Skeletal muscle tissue (tissue), 4 donors: ENCODE data around the gene N4BP3. TPM values are rescaled to one million over a fixed set of nuclear protein-coding genes. Genes with fewer than 3 reads are reported as not detected.
"Not testable (repeated sequence)": the region's sequence is repeated elsewhere in the genome, so short reads cannot be mapped to it uniquely, and the experiment has no call there.

ENCODE experiments used
- H3K27ac ChIP-seq: one replicate; pipeline ENCODE4 v1.7.0; 2013; ENCODE audit warnings: mild to moderate bottlenecking, low read depth, low read length, inconsistent platforms
- H3K27me3 ChIP-seq, 3 donors: one replicate each; pipeline ENCODE4 v1.7.0; 2013; ENCODE audit warnings: low read length in 3 of 3; ENCODE audit not compliant: control insufficient read depth in 3 of 3, insufficient read depth in 3 of 3
- H3K36me3 ChIP-seq, 3 donors: one replicate each; pipeline ENCODE4 v1.7.0; 2013; ENCODE audit warnings: low read length in 3 of 3; ENCODE audit not compliant: control insufficient read depth in 3 of 3, insufficient read depth in 3 of 3
- H3K4me1 ChIP-seq, 3 donors: one replicate each; pipeline ENCODE4 v1.7.0; 2013; ENCODE audit warnings: low read length in 3 of 3, mild to moderate bottlenecking in 3 of 3; ENCODE audit not compliant: control insufficient read depth in 3 of 3, insufficient read depth in 3 of 3
- H3K4me3 ChIP-seq, 3 donors: one replicate each; pipeline ENCODE4 v1.7.0; 2013; ENCODE audit warnings: low read length in 3 of 3
- H3K9ac ChIP-seq, 3 donors: one replicate each; pipeline ENCODE4 v1.7.0; 2013; ENCODE audit warnings: low read length in 3 of 3, mild to moderate bottlenecking in 3 of 3, moderate library complexity in 2 of 3, low read depth in 1 of 3
- H3K9me3 ChIP-seq, 3 donors: one replicate each; pipeline ENCODE4 v1.7.0; 2013; ENCODE audit warnings: low read length in 3 of 3; ENCODE audit not compliant: control insufficient read depth in 3 of 3
- total RNA-seq: library from RNA; depleted of rRNA; stranded (reverse); fragments of >200 nt; gene quantifications from one replicate; pipeline ENCODE4 v1.2.3, GENCODE V29; 2014
- donor health status: Osteomylitis.

Gene N4BP3, protein sequence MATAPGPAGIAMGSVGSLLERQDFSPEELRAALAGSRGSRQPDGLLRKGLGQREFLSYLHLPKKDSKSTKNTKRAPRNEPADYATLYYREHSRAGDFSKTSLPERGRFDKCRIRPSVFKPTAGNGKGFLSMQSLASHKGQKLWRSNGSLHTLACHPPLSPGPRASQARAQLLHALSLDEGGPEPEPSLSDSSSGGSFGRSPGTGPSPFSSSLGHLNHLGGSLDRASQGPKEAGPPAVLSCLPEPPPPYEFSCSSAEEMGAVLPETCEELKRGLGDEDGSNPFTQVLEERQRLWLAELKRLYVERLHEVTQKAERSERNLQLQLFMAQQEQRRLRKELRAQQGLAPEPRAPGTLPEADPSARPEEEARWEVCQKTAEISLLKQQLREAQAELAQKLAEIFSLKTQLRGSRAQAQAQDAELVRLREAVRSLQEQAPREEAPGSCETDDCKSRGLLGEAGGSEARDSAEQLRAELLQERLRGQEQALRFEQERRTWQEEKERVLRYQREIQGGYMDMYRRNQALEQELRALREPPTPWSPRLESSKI
- total RNA-seq = 12.0 TPM

DNA sequence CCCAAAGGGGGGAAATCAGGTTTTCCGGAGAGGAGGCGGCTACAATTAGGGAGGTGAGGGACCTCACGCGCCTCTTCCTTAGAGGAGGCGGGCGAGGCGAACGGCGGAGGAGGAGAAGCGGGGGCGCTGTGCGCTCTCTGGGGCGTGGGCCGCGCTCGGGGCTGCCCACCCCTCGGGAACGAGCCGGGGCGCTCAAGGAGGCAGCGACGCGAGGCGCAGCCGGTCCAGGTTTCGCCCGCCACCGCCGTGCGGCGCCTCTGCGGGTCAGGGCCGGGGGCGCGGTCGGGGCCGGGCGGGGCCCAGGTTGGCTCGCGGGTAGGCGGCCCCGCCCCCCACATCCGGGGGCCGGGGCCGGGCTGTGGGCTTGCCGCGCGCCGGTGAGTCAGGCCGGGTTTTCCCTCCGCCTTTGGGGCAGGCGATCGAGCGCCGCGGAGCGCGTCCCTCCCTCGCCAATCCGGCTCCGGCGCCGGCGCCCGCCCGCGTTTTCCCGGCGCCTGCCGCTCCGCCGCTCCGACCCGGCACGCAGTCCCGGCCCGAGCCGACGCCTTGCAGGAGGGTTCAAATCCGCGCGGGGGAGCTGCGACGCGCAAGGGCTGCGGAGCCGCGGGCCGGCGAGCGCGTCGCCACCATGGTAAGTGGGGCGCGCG is at the start of gene N4BP3:
TSS of gene N4BP3 (plus strand) at position 392 of the 647 bp plus-strand sequence. CDS start 6,052 bp downstream, outside the sequence.
- Histone ChIP-seq H3K36me3 (no peaks in the 10 kb centered on the region), H3K4me3 (peak within 1 kb of the TSS; percentile 38 to 52 (median 45)), H3K9me3 (no peaks in the 10 kb centered on the region), H3K9ac (peak within 1 kb of the TSS in 1 of 3 donors; percentile 50), H3K4me1 (peaks cover 6 to 39% (median 23%) of the 10 kb centered on the region in 3 donors), H3K27ac (no peak within 1 kb of the TSS), H3K27me3 (peaks cover 40 to 49% (median 49%) of the 10 kb centered on the region in 3 donors)

DNA sequence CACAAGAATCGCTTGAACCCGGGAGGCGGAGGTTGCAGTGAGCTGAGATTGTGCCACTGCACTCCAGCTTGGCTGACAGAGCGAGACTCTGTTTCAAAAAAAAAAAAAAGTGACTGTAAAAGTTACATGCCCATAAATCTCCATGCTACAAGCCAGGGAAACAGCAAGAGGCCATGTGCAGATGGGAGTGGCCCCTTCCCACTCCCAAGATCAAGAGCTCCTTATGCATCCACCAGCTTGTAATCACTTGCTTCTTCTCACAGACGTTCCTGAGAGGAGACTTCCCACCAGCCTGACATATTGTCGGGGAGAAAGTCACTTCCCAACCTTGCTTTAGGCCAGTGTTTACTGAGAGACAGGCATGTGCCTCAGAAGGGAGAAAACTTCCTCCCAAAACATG is 45.6 kb upstream of the N4BP3 start:
- Histone ChIP-seq H3K27ac (no peak overlapping the region), H3K4me3 (no peak overlapping the region), H3K4me1 (no peaks in the 10 kb centered on the region), H3K36me3 (no peaks in the 10 kb centered on the region), H3K9me3 (no peaks in the 10 kb centered on the region), H3K27me3 (peaks cover 0 to 7% (median 3%) of the 10 kb centered on the region in 3 donors), H3K9ac (no peak overlapping the region)

DNA sequence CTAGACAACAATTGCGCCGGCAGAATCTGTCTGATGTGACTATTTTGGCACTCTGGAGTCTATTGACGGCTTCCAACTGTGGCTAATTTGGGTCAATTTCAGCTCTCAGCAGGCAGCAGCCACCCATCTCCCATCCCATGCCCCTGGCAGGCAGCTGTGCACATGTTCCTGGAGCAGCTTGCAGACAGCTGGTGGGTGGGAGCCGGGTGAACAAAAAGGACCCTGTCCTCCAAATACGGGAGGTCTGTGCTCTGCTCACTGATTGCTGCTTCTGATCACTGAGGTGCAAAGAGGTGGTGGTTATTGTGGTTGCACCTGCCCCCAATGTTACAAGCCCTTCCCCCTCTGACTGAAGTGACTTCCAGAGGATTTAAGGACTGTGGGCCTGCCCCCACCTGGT is 45.0 kb upstream of the N4BP3 start:
- Histone ChIP-seq H3K4me1 (no peaks in the 10 kb centered on the region), H3K9me3 (no peaks in the 10 kb centered on the region), H3K27ac (no peak overlapping the region), H3K27me3 (peaks cover 0 to 7% (median 3%) of the 10 kb centered on the region in 3 donors), H3K9ac (no peak overlapping the region), H3K4me3 (no peak overlapping the region), H3K36me3 (no peaks in the 10 kb centered on the region)

DNA sequence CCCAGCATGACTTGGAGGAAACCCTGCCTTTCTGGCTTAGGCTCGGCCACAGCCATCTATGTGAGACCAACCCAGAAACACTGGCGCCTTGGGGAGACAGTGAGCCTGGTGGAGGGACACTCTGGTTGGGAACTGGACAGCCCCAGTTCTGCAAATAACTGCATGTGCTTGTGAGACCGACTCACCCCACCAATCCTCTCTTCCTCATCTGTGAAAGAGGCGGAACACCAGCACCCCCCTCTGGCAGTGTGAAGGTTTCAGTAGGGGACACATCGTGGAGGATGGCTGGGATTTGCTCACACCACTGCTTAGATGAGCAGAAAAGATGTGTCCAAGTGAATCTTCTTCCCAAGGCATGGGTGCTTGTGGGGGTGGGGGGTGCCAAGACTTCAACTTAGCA is 43.4 kb upstream of the N4BP3 start:
- Histone ChIP-seq H3K27me3 (peaks cover 0 to 15% (median 10%) of the 10 kb centered on the region in 3 donors), H3K4me1 (no peaks in the 10 kb centered on the region), H3K9ac (no peak overlapping the region), H3K36me3 (no peaks in the 10 kb centered on the region), H3K4me3 (no peak overlapping the region), H3K9me3 (no peaks in the 10 kb centered on the region), H3K27ac (no peak overlapping the region)

DNA sequence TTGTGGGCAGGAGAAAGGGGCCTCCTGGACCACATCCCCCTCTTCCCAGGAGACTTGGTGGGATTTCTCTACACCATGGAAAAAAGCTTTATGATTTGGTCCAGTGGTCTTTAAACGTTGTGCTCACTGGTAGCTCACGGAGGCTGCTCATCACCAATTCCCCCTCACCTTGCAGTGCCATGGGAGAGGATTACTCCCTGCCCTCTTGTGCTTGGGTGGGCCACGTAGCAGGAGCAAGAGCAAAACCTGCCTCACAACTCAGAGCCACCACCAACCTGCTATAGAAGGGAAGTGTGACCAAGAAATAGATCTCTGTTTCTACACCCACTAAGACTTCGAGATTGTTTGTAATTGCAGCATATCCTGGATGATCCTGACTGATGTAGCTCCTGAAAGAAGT is 42.2 kb upstream of the N4BP3 start:
- H3K4me3 ChIP-seq = no peak overlapping the region
- no peak overlapping the region for H3K27ac ChIP-seq
- H3K4me1 ChIP-seq = no peaks in the 10 kb centered on the region
- peaks cover 9 to 26% (median 21%) of the 10 kb centered on the region in 3 donors for H3K27me3 ChIP-seq
- no peaks in the 10 kb centered on the region for H3K9me3 ChIP-seq
- no peak overlapping the region for H3K9ac ChIP-seq
- H3K36me3 ChIP-seq = no peaks in the 10 kb centered on the region

DNA sequence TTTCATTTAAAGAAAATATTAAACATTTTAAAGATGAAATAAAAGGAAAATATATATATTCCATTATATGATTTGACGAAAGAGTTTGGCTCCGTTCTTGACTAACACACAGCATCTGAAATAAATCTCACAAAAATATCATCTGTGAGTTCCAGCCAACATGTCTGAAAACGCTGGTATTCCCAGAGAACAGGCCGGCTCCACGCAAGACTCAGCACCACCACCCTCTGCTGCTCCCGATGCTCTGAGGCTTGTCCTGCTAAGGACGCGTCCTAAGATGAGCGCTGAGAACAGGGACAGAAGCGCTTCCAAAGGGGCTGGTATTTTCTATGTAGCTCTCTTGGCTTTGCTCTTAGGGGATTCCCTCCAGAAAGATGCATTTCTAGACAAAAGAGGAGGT is 40.6 kb upstream of the N4BP3 start:
- H3K27me3 ChIP-seq = peaks cover 9 to 22% (median 21%) of the 10 kb centered on the region in 3 donors
- H3K4me1 ChIP-seq = no peaks in the 10 kb centered on the region

DNA sequence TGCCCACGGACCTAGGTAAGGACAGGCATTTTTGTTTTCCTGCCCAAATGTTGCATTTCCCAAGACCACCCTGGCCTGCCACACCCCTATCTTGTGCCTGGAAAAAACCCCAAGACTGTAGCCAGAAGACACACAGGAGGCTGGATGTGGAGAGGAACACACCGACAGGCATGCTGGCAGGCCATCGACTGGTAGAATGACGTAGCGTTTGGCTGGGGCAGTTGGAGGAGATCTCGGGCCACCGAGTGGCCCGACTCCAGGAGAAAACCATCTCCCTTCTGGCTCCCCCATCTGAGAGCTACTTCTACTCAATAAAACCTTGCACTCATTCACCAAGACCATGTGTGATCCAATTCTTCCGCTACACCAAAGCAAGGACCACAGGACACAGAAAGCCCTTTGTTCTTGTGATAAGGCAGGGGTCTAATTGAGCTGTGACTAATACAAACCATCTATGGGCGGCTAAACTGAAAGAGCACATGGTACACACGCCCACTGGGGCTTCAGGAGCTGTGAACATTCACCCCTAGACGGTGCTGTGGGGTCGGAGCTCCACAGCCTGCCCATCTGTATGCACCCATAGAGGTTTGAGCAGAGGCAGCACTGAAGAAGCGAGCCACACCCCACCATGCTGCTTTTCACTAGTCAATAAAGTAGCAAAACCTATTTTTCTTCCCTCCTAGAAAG is 38.9 kb upstream of the N4BP3 start:
- Histone ChIP-seq H3K9ac (no peak overlapping the region), H3K9me3 (no peaks in the 10 kb centered on the region), H3K27ac (no peak overlapping the region), H3K4me3 (no peak overlapping the region), H3K36me3 (no peaks in the 10 kb centered on the region), H3K4me1 (no peaks in the 10 kb centered on the region), H3K27me3 (peaks cover 9 to 22% (median 21%) of the 10 kb centered on the region in 3 donors)

More for the DNA sequence above, 40.6 kb upstream of the N4BP3 start:
- no peak overlapping the region for H3K9ac ChIP-seq
- H3K36me3 ChIP-seq = no peaks in the 10 kb centered on the region
- H3K27ac ChIP-seq = no peak overlapping the region
- H3K4me3 ChIP-seq = no peak overlapping the region
- H3K9me3 ChIP-seq = no peaks in the 10 kb centered on the region

DNA sequence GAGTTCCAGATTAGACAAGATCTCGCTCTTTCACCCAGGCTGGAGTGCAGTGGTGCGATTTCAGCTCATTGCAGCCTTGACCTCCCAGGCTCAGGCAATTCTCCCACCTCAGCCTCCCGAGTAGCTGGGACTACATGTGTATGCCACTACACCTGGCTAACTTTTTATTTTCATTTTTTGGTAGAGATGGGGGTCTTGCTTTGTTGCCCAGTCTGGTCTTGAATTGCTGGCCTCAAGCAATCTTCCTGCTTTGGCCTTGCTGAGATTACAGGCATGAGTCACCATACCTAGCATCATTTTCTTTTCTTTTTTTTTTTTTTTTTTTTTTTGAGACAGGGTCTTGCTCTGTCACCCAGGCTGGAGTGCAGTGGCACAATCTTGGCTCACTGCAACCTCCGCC is 36.4 kb upstream of the N4BP3 start:
- peaks cover 11 to 23% (median 22%) of the 10 kb centered on the region in 3 donors for H3K27me3 ChIP-seq
- not testable (repeated sequence) for H3K9me3 ChIP-seq, H3K4me1 ChIP-seq, H3K27ac ChIP-seq, H3K36me3 ChIP-seq, H3K4me3 ChIP-seq, H3K9ac ChIP-seq

DNA sequence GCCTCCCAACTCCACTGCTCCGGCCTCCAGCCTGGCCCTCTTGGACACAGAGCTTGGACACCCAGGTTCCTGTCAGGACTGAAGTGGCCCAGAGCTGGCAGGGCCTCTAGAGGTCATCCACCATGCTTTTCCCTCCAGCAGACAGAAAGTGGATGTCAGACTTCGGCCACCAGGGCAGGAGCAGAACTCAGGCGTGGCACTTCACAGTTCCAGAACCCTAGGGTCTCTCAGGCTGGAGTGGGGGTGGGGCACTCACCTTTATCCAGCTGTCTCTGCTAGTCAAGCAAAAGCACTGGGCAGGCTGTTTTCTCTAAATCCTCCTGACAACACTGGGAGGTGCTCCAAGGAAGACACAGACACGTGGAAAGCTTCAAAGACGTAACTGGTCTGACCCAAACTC is 35.6 kb upstream of the N4BP3 start:
- no peaks in the 10 kb centered on the region for H3K4me1 ChIP-seq
- H3K9me3 ChIP-seq = no peaks in the 10 kb centered on the region
- peaks cover 11 to 23% (median 22%) of the 10 kb centered on the region in 3 donors for H3K27me3 ChIP-seq
- no peaks in the 10 kb centered on the region for H3K36me3 ChIP-seq
- H3K9ac ChIP-seq = peak overlapping the region in 1 of 3 donors; percentile 3
- no peak overlapping the region for H3K27ac ChIP-seq
- no peak overlapping the region for H3K4me3 ChIP-seq
